WTC11 (cell line): ENCODE results near the gene SMURF1.

ENCODE experiments used
- CREB1 ChIP-seq: sonication (generic); formaldehyde crosslinking; IDR thresholded peaks from 2 replicates; pipeline ENCODE4 v1.8.0; 2023; ENCODE audit warnings: mild to moderate bottlenecking, missing genetic modification reagents
- CTCF ChIP-seq: fragments of 200-600 bp; IDR thresholded peaks from 2 replicates; pipeline ENCODE4 v1.8.0; 2022; ENCODE audit warnings: antibody characterized with exemption
- KAT7 ChIP-seq: sonication (generic); formaldehyde crosslinking; IDR thresholded peaks from 2 replicates; pipeline ENCODE4 v1.8.1; 2023; ENCODE audit warnings: missing genetic modification reagents, mild to moderate bottlenecking, borderline replicate concordance
- MAX ChIP-seq: sonication (generic); formaldehyde crosslinking; IDR thresholded peaks from 2 replicates; pipeline ENCODE4 v1.8.0; 2022; ENCODE audit warnings: mild to moderate bottlenecking, missing genetic modification reagents
- NR1H2 ChIP-seq: sonication (generic); formaldehyde crosslinking; IDR thresholded peaks from 2 replicates; pipeline ENCODE4 v1.9.0; 2021; ENCODE audit warnings: mild to moderate bottlenecking, moderate library complexity, missing genetic modification reagents
- PRRX2 ChIP-seq: fragments of 250-450 bp; sonication (Bioruptor Pico); IDR thresholded peaks from 2 replicates; pipeline ENCODE4 v1.8.0; 2021; ENCODE audit warnings: mild to moderate bottlenecking
- TCF7 ChIP-seq: sonication (generic); formaldehyde crosslinking; IDR thresholded peaks from 2 replicates; pipeline ENCODE4 v1.8.0; 2022; ENCODE audit warnings: mild to moderate bottlenecking, low read depth, missing genetic modification reagents, moderate library complexity
- USF2 ChIP-seq: sonication (generic); formaldehyde crosslinking; IDR thresholded peaks from 2 replicates; pipeline ENCODE4 v1.8.1; 2023; ENCODE audit warnings: mild to moderate bottlenecking, missing genetic modification reagents, moderate library complexity
- ZNF263 ChIP-seq: sonication (generic); formaldehyde crosslinking; IDR thresholded peaks from 2 replicates; pipeline ENCODE4 v1.8.1; 2022; ENCODE audit warnings: low read depth, mild to moderate bottlenecking, moderate library complexity, missing genetic modification reagents

- TF ChIP-seq MAX (CRISPR knock-in tag) (no peak), KAT7 (CRISPR knock-in tag) (no peak), USF2 (no peak), CTCF (no peak), CREB1 (no peak), NR1H2 (CRISPR knock-in tag) (no peak), TCF7 (CRISPR knock-in tag) (no peak), ZNF263 (CRISPR knock-in tag) (no peak), PRRX2 (no peak)
These were observed 121.9 kb downstream of the SMURF1 start for GRCh38 chr7:99021941-99022560.
